Measurements from ENCODE around the gene THSD4. TPM values are rescaled to one million over a fixed set of nuclear protein-coding genes. Genes with fewer than 3 reads are reported as not detected.

The THSD4 gene
- total and polyA plus RNA-seq, 2 of the 8 experiments (the other 6 are each of a cell fraction or from before 2014, with no cell fraction given) = 2.5 to 6.2 TPM

DNA sequence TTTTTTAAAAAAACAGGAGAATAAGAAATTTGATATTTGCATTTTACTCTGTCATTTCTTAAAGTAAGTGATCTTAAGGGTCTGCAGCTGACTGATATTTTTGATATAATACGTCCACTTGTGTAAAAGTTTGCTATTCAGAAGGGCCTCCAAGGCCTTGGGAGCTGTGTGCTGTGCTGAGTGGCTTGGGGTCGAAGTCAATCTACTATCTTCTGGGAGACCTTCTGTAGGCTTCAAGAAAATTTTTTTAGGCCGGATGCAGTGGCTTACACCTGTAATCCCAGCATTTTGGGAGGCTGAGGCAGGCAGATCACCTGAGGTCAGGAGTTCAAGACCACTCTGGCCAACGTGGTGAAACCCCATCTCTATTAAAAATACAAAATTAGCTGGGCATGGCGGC, 26.3 kb downstream of the THSD4 start (continued):
- TF ChIP-seq SIN3A (conservative IDR thresholded peaks at IDR 0.05 in 1 of 2, IDR thresholded peaks at IDR 0.05 in 1 of 2; ENCODE audit: low read depth in 1 of 2, low read length in 2 of 2) = no peak
- no peak for TF ChIP-seq RFX5 (IDR thresholded peaks at IDR 0.05; ENCODE audit: borderline replicate concordance, low read depth, low read length)
- no peak for TF ChIP-seq PHF8 (conservative IDR thresholded peaks at IDR 0.05; ENCODE audit: low read depth, low read length)
- TF ChIP-seq HDAC2 (IDR thresholded peaks at IDR 0.05; ENCODE audit: borderline replicate concordance in 1 of 2, low read depth in 2 of 2, low read length in 2 of 2) = no peak

Data from H1 (cell line).